Liver (tissue), 9 donors: ENCODE results near the gene ALG9. TPM values are rescaled to one million over a fixed set of nuclear protein-coding genes. Genes with fewer than 3 reads are reported as not detected.

Source experiments
- DNase-seq: peaks from one replicate; pipeline ENCODE4 v3.0.0-alpha.2; 2017; ENCODE audit warnings: low spot score
- H3K27ac ChIP-seq, 2 donors: one replicate each; pipeline ENCODE4 v1.7.0; 2013; ENCODE audit warnings: inconsistent platforms in 2 of 2, low read length in 2 of 2, control low read depth in 1 of 2, low read depth in 1 of 2, mild to moderate bottlenecking in 1 of 2
- H3K27me3 ChIP-seq, 4 donors: one replicate each; pipeline versions ENCODE4 v1.6.1 to v1.7.0; 2013; ENCODE audit warnings: low read length in 3 of 4, inconsistent platforms in 1 of 4, mild to moderate bottlenecking in 1 of 4, moderate library complexity in 1 of 4; ENCODE audit not compliant: control insufficient read depth in 4 of 4, insufficient read depth in 4 of 4
- H3K36me3 ChIP-seq, 4 donors: one replicate each; pipeline versions ENCODE4 v1.6.1 to v1.7.0; 2013; ENCODE audit warnings: low read length in 3 of 4, mild to moderate bottlenecking in 3 of 4, low read depth in 1 of 4, moderate library complexity in 1 of 4; ENCODE audit not compliant: control insufficient read depth in 4 of 4, insufficient read depth in 3 of 4
- H3K4me1 ChIP-seq, 4 donors: one replicate each; pipeline versions ENCODE4 v1.6.1 to v1.7.0; 2013; ENCODE audit warnings: low read length in 3 of 4, mild to moderate bottlenecking in 3 of 4, moderate library complexity in 1 of 4; ENCODE audit not compliant: control insufficient read depth in 4 of 4, insufficient read depth in 4 of 4
- H3K4me3 ChIP-seq, 3 donors: one replicate each; pipeline versions ENCODE4 v1.6.1 to v1.7.0; 2013; ENCODE audit warnings: low read length in 3 of 3, control low read depth in 1 of 3, low read depth in 1 of 3, mild to moderate bottlenecking in 1 of 3
- H3K9ac ChIP-seq, 2 donors: one replicate each; pipeline ENCODE4 v1.7.0; 2013; ENCODE audit warnings: low read length in 2 of 2, mild to moderate bottlenecking in 2 of 2, moderate library complexity in 2 of 2, control low read depth in 1 of 2, low read depth in 1 of 2
- H3K9me3 ChIP-seq, 4 donors: one replicate each; pipeline versions ENCODE4 v1.6.1 to v1.7.0; 2013; ENCODE audit warnings: low read length in 3 of 4; ENCODE audit not compliant: control insufficient read depth in 4 of 4
- ATF3 ChIP-seq: IDR thresholded peaks from 2 replicates; pipeline ENCODE4 v1.6.1; 2016; ENCODE audit warnings: antibody characterized with exemption
- CTCF ChIP-seq: fragments of 150-350 bp; IDR thresholded peaks from 2 replicates; pipeline ENCODE4 v1.5.1; 2017; ENCODE audit warnings: improper control_type of control experiment, low read depth, low read length; ENCODE audit not compliant: missing input control
- EGR1 ChIP-seq, 2 donors: IDR thresholded peaks; 2 replicates each; pipeline ENCODE4 v1.6.1; 2016 to 2018; ENCODE audit warnings: antibody characterized with exemption in 2 of 2, low read depth in 2 of 2
- FOXA1 ChIP-seq: IDR thresholded peaks from 2 replicates; pipeline ENCODE4 v1.6.1; 2016; ENCODE audit warnings: antibody characterized with exemption
- FOXA2 ChIP-seq: IDR thresholded peaks from 2 replicates; pipeline ENCODE4 v1.6.1; 2016; ENCODE audit warnings: antibody characterized with exemption
- GABPA ChIP-seq, 2 donors: IDR thresholded peaks in 1 of 2; conservative IDR thresholded peaks in 1 of 2; 2 replicates each; pipeline ENCODE4 v1.6.1; 2016; ENCODE audit warnings: antibody characterized with exemption in 2 of 2, mild to moderate bottlenecking in 1 of 2, moderate library complexity in 1 of 2
- HNF4A ChIP-seq, 2 donors: conservative IDR thresholded peaks; 2 replicates each; pipeline ENCODE4 v1.6.1; 2016; ENCODE audit warnings: antibody characterized with exemption in 2 of 2, mild to moderate bottlenecking in 2 of 2
- HNF4G ChIP-seq: IDR thresholded peaks from 2 replicates; pipeline ENCODE4 v1.6.1; 2016; ENCODE audit warnings: antibody characterized with exemption
- JUND ChIP-seq, 2 donors: IDR thresholded peaks; 2 replicates each; pipeline ENCODE4 v1.6.1; 2016; ENCODE audit warnings: antibody characterized with exemption in 2 of 2
- MAX ChIP-seq: IDR thresholded peaks from 2 replicates; pipeline ENCODE4 v1.6.1; 2016; ENCODE audit warnings: antibody characterized with exemption
- NR2F2 ChIP-seq: IDR thresholded peaks from 2 replicates; pipeline ENCODE4 v1.6.1; 2016; ENCODE audit warnings: antibody characterized with exemption
- RAD21 ChIP-seq, 2 donors: IDR thresholded peaks; 2 replicates each; pipeline ENCODE4 v1.6.1; 2016; ENCODE audit warnings: antibody characterized with exemption in 2 of 2, mild to moderate bottlenecking in 2 of 2
- REST ChIP-seq: IDR thresholded peaks from 2 replicates; pipeline ENCODE4 v1.6.1; 2016; ENCODE audit warnings: antibody characterized with exemption, mild to moderate bottlenecking
- RXRA ChIP-seq, 2 donors: IDR thresholded peaks; 2 replicates each; pipeline ENCODE4 v1.6.1; 2017 to 2018; ENCODE audit warnings: antibody characterized with exemption in 2 of 2, mild to moderate bottlenecking in 1 of 2
- SP1 ChIP-seq: IDR thresholded peaks from 2 replicates; pipeline ENCODE4 v1.6.1; 2018; ENCODE audit warnings: antibody characterized with exemption, mild to moderate bottlenecking
- TAF1 ChIP-seq: conservative IDR thresholded peaks from 2 replicates; pipeline ENCODE4 v1.6.1; 2016; ENCODE audit warnings: antibody characterized with exemption, mild to moderate bottlenecking
- YY1 ChIP-seq: IDR thresholded peaks from 2 replicates; pipeline ENCODE4 v1.6.1; 2016; ENCODE audit warnings: antibody characterized with exemption, mild to moderate bottlenecking
- ZBTB33 ChIP-seq: IDR thresholded peaks from 2 replicates; pipeline ENCODE4 v1.6.1; 2016; ENCODE audit warnings: antibody characterized with exemption
- WGBS: extraction: QIAGEN DNeasy Blood & Tissue Kit; methylation state at CpG from one replicate; pipeline ENCODE4 v1.1.7; 2013; 5-methylcytosine and 5-hydroxymethylcytosine counted together
- polyA plus RNA-seq, 2 donors: library from polyadenylated mRNA; stranded (reverse) in 1 of 2; unstranded in 1 of 2; fragments of 200-250 nt in 1 of 2; fragments of >200 nt in 1 of 2; fragmentation: Nextera tagmentation in 1 of 2; extraction: Ambion mirVana in 1 of 2; gene quantifications; one replicate each; pipeline versions ENCODE4 v1.2.1 to v1.2.3, GENCODE V29; 2013 to 2015
- total RNA-seq, 2 donors: library from RNA; depleted of rRNA; stranded (reverse); fragments of >200 nt; gene quantifications; one replicate each; pipeline ENCODE4 v1.2.3, GENCODE V29; 2014
- donor health status: healthy.
- donor health status: healthy.
- donor health status: healthy.
- donor health status: healthy.
- donor health status: healthy.

ALG9 gene
- total and polyA plus RNA-seq, 4 donors: 13.7 to 36.3 (median 20.2) TPM

- H3K27me3 ChIP-seq: no peaks in the 10 kb centered on the region
- no peak overlapping the region for H3K4me3 ChIP-seq
- no peak overlapping the region for H3K9ac ChIP-seq
- H3K36me3 ChIP-seq: no peaks in the 10 kb centered on the region
- no peak overlapping the region for H3K27ac ChIP-seq
- no peaks in the 10 kb centered on the region for H3K9me3 ChIP-seq
- no peak for DNase-seq
- WGBS: 91% methylated on average over 8 of the region's 8 CpGs
- no peak for TF ChIP-seq FOXA1
- TF ChIP-seq HNF4A (conservative IDR thresholded peaks at IDR 0.05): no peak
- TF ChIP-seq EGR1 (IDR thresholded peaks at IDR 0.05; ENCODE audit: low read depth in 2 of 2): no peak
- TF ChIP-seq ATF3: no peak
- no peak for TF ChIP-seq RAD21 (IDR thresholded peaks at IDR 0.05)
- no peak for TF ChIP-seq JUND (IDR thresholded peaks at IDR 0.05)
- TF ChIP-seq CTCF: no peak
- TF ChIP-seq TAF1: no peak
- no peak for TF ChIP-seq ZBTB33
- TF ChIP-seq MAX: no peak
- TF ChIP-seq RXRA (IDR thresholded peaks at IDR 0.05): no peak
- TF ChIP-seq SP1: no peak
- no peak for TF ChIP-seq GABPA (IDR thresholded peaks at IDR 0.05 in 1 of 2, conservative IDR thresholded peaks at IDR 0.05 in 1 of 2)
- TF ChIP-seq FOXA2: no peak
- no peak for TF ChIP-seq NR2F2
- TF ChIP-seq HNF4G: no peak
- no peak for TF ChIP-seq REST
- TF ChIP-seq YY1: no peak
- no peaks in the 10 kb centered on the region for H3K4me1 ChIP-seq
Measured at GRCh38 chr11:111814557-111815320, 56.6 kb downstream of the ALG9 start.
